ENCODE results near the gene FAM228B. TPM values are rescaled to one million over a fixed set of nuclear protein-coding genes. Genes with fewer than 3 reads are reported as not detected.

The FAM228B gene
- total RNA-seq, 1 donor from 2014 or later = 25.4 TPM

DNA sequence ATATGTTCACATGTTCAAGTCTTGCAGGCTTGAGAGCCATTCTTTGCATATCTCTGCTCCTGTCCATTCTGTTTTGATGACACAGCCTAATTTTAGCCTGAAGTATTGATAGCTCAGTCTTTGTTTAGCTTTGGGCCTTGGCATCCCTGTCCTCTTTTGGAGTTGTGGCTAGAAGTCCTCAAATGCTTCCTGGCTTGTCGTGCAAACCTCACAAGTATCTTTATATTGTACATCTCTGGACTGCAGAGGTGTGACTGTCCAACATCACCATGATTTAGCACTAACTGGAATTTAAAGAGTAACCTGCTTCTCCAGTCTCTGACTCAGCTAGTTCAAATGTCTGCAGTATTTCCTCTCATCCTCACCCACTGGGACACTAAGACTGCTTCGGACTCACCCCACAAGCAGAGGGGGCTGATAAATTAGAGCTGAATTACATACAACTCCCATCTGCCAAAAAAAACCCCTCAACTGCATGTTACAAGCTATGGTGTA, 11.8 kb upstream of the FAM228B start:
- H3K36me3 Mint-ChIP-seq (ENCODE audit: insufficient read depth) = peaks cover 4% of the 10 kb centered on the region
- no peak for TF ChIP-seq CTCF (IDR thresholded peaks at IDR 0.05; ENCODE audit: unreplicated experiment)
- DNase-seq (ENCODE audit: low spot score, unreplicated experiment) = no peak
- H3K27me3 Mint-ChIP-seq = no peaks in the 10 kb centered on the region
- H3K27ac Mint-ChIP-seq = no peak overlapping the region
- no peak overlapping the region for H3K4me3 Mint-ChIP-seq (ENCODE audit: low read depth)
- H3K4me1 Mint-ChIP-seq (ENCODE audit: low read depth) = peaks cover 3% of the 10 kb centered on the region
- H3K9me3 Mint-ChIP-seq (ENCODE audit: low read depth) = peaks cover 25% of the 10 kb centered on the region

- no peak for TF ChIP-seq CTCF (IDR thresholded peaks at IDR 0.05; ENCODE audit: unreplicated experiment)
- Mint-ChIP-seq H3K9me3 (ENCODE audit: low read depth) (peaks cover 2% of the 10 kb centered on the region), H3K36me3 (ENCODE audit: insufficient read depth) (peaks cover 4% of the 10 kb centered on the region), H3K4me1 (ENCODE audit: low read depth) (peaks cover 4% of the 10 kb centered on the region), H3K27ac (no peak overlapping the region), H3K4me3 (ENCODE audit: low read depth) (no peak overlapping the region), H3K27me3 (no peaks in the 10 kb centered on the region)
- no peak for DNase-seq (ENCODE audit: low spot score, unreplicated experiment)
Measured at GRCh38 chr2:24115057-24115456, 8.2 kb upstream of the FAM228B start.

GRCh38 chr2:24117902-24118301, 5.4 kb upstream of the FAM228B start:
- H3K9me3 Mint-ChIP-seq (ENCODE audit: low read depth) = peaks cover 2% of the 10 kb centered on the region

GRCh38 chr2:24121066-24121465, 2.2 kb upstream of the FAM228B start:
- no peaks in the 10 kb centered on the region for H3K9me3 Mint-ChIP-seq (ENCODE audit: low read depth)
- DNase-seq (ENCODE audit: low spot score, unreplicated experiment) = no peak
- peaks cover 11% of the 10 kb centered on the region for H3K4me1 Mint-ChIP-seq (ENCODE audit: low read depth)
- TF ChIP-seq CTCF (IDR thresholded peaks at IDR 0.05; ENCODE audit: unreplicated experiment) = no peak
- no peak overlapping the region for H3K27ac Mint-ChIP-seq
- H3K27me3 Mint-ChIP-seq = no peaks in the 10 kb centered on the region
- H3K36me3 Mint-ChIP-seq (ENCODE audit: insufficient read depth) = peaks cover 2% of the 10 kb centered on the region
- H3K4me3 Mint-ChIP-seq (ENCODE audit: low read depth) = no peak overlapping the region

More at GRCh38 chr2:24117902-24118301, 5.4 kb upstream of the FAM228B start:
- no peak for DNase-seq (ENCODE audit: low spot score, unreplicated experiment)
- peaks cover 4% of the 10 kb centered on the region for H3K4me1 Mint-ChIP-seq (ENCODE audit: low read depth)
- no peaks in the 10 kb centered on the region for H3K27me3 Mint-ChIP-seq
- peaks cover 4% of the 10 kb centered on the region for H3K36me3 Mint-ChIP-seq (ENCODE audit: insufficient read depth)
- no peak for TF ChIP-seq CTCF (IDR thresholded peaks at IDR 0.05; ENCODE audit: unreplicated experiment)
- H3K27ac Mint-ChIP-seq = no peak overlapping the region
- H3K4me3 Mint-ChIP-seq (ENCODE audit: low read depth) = no peak overlapping the region

DNA sequence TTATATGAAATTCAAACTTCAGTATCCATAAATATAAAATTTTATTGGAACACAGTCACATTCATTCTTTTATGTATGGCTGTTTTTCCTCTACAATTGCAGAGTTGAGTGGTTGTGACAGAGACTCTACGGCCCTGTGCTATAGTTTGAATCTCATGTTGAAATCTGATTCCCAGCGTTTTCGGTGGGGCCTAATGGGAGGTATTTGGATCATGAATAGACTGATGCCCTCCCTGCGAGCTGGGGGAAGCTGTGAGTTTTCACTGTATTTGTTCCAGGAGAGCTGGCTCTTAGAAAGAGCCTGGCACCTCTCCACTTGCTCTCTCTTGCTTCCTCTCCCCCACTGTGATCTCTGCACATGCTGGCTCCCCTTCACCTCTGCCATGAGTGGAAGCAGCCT, 1.8 kb upstream of the FAM228B start:
- Mint-ChIP-seq H3K27me3 (no peaks in the 10 kb centered on the region), H3K27ac (no peak overlapping the region), H3K9me3 (ENCODE audit: low read depth) (no peaks in the 10 kb centered on the region), H3K36me3 (ENCODE audit: insufficient read depth) (peaks cover 2% of the 10 kb centered on the region), H3K4me1 (ENCODE audit: low read depth) (peaks cover 11% of the 10 kb centered on the region), H3K4me3 (ENCODE audit: low read depth) (no peak overlapping the region)
- no peak for DNase-seq (ENCODE audit: low spot score, unreplicated experiment)
- no peak for TF ChIP-seq CTCF (IDR thresholded peaks at IDR 0.05; ENCODE audit: unreplicated experiment)

All from progenitor cell of endocrine pancreas (in vitro differentiated cells).